Activated CD4-positive, alpha-beta T cell treated with anti-CD3 and anti-CD28 coated beads for 36 hours (primary cell): ENCODE results near the gene SCN4A. TPM values are rescaled to one million over a fixed set of nuclear protein-coding genes. Genes with fewer than 3 reads are reported as not detected.
A peak's percentile ranks its signal among the peaks of the same experiment; 100 is the strongest.

Experiments used
- ATAC-seq: fragments of 200-7000 bp; cut with Tn5 transposase; one replicate; pipeline ENCODE4 v1.10.0; 2021; ENCODE audit warnings: mild to moderate bottlenecking, moderate library complexity
- CTCF ChIA-PET: fragments of 350-600 bp; sonication (Branson Sonifier 250); formaldehyde crosslinking; loops from one replicate; lab custom pipeline; 2021; ENCODE audit warnings: antibody characterized with exemption; lab: Charles Lee
- POLR2A ChIA-PET: fragments of 350-600 bp; sonication (Branson Sonifier 250); formaldehyde crosslinking; loops from one replicate; lab custom pipeline; 2021; ENCODE audit warnings: antibody characterized with exemption, inconsistent platforms; lab: Charles Lee
- DNase-seq: peaks from one replicate; pipeline ENCODE4 v3.0.0-alpha.2; 2020
- H3K27ac Mint-ChIP-seq: one replicate; pipeline ENCODE4 v1.8.0; 2021; ENCODE audit warnings: mixed read lengths
- H3K27me3 Mint-ChIP-seq: one replicate; pipeline ENCODE4 v1.8.0; 2021; ENCODE audit warnings: mixed read lengths
- H3K36me3 Mint-ChIP-seq: one replicate; pipeline ENCODE4 v1.8.0; 2021; ENCODE audit warnings: low read depth, mixed read lengths
- H3K4me1 Mint-ChIP-seq: one replicate; pipeline ENCODE4 v1.8.0; 2021; ENCODE audit warnings: mixed read lengths
- H3K4me3 Mint-ChIP-seq: one replicate; pipeline ENCODE4 v1.8.0; 2021; ENCODE audit warnings: mild to moderate bottlenecking, moderate library complexity, mixed read lengths
- H3K9me3 Mint-ChIP-seq: one replicate; pipeline ENCODE4 v1.8.0; 2021; ENCODE audit warnings: low read depth, mixed read lengths
- intact Hi-C, 2 experiments: fragments of 100-400 bp; cut with DNase I in 1 of 2; cut with micrococcal nuclease in 1 of 2; formaldehyde crosslinking; loops; one replicate each; pipeline versions ENCODE4 v1.14.2 to v1.15.1; 2022 to 2024; cut with DNase I, micrococcal nuclease
- total RNA-seq, 2 experiments: library from RNA; stranded (reverse); gene quantifications; one replicate each; pipeline ENCODE4 v1.2.3, GENCODE V29; 2021

SCN4A gene
- total RNA-seq, 2 experiments from 2014 or later: 0.21 to 0.50 TPM

- Mint-ChIP-seq H3K4me3 (no peak overlapping the region), H3K4me1 (peaks cover 19% of the 10 kb centered on the region), H3K27ac (peak overlapping the region; percentile 20), H3K36me3 (no peaks in the 10 kb centered on the region), H3K27me3 (no peaks in the 10 kb centered on the region), H3K9me3 (no peaks in the 10 kb centered on the region)
- POLR2A ChIA-PET: no interaction called here
- peak; percentile 84 for ATAC-seq
- intact Hi-C loops: no loop called here
- CTCF ChIA-PET: interaction anchor here (1.1 kb wide), 1 partner anchor 24 kb away, joined by 3 read pairs; no protein-coding TSS in a partner anchor
- DNase-seq: peak; percentile 69
Measured at GRCh38 chr17:63966646-63967264, 6.0 kb downstream of the SCN4A start.

GRCh38 chr17:63963123-63963522 lies 9.6 kb downstream of the SCN4A start:
- no peak overlapping the region for H3K27ac Mint-ChIP-seq

GRCh38 chr17:63962298-63962744 lies 10.4 kb downstream of the SCN4A start:
- no peak overlapping the region for H3K27ac Mint-ChIP-seq
- H3K9me3 Mint-ChIP-seq: no peaks in the 10 kb centered on the region
- H3K36me3 Mint-ChIP-seq: no peaks in the 10 kb centered on the region
- no peak for ATAC-seq
- POLR2A ChIA-PET: interaction anchor here (1.3 kb wide), 1 partner anchor 58 kb away, joined by 3 read pairs; the partner anchor contains the start of gene ICAM2
- CTCF ChIA-PET: interaction anchor here (3.4 kb wide), 1 partner anchor 16 kb away, joined by 14 read pairs; no protein-coding TSS in a partner anchor
- no peaks in the 10 kb centered on the region for H3K27me3 Mint-ChIP-seq
- H3K4me1 Mint-ChIP-seq: peaks cover 15% of the 10 kb centered on the region
- no peak overlapping the region for H3K4me3 Mint-ChIP-seq
- intact Hi-C loops: no loop called here
- DNase-seq: no peak

More at GRCh38 chr17:63963123-63963522, 9.6 kb downstream of the SCN4A start:
- Mint-ChIP-seq H3K27me3 (no peaks in the 10 kb centered on the region), H3K9me3 (no peaks in the 10 kb centered on the region), H3K36me3 (no peaks in the 10 kb centered on the region), H3K4me3 (no peak overlapping the region), H3K4me1 (peaks cover 19% of the 10 kb centered on the region)
- CTCF ChIA-PET: interaction anchor here (1.0 to 3.4 kb wide), 3 partner anchors 14 to 44 kb away, joined by 3 to 14 read pairs (median 8); no protein-coding TSS in a partner anchor
- POLR2A ChIA-PET: no interaction called here
- DNase-seq: no peak
- intact Hi-C loops: no loop called here
- no peak for ATAC-seq

GRCh38 chr17:63961355-63962212 lies 11.1 kb downstream of the SCN4A start:
- H3K27me3 Mint-ChIP-seq: no peaks in the 10 kb centered on the region
- ChIA-PET POLR2A (interaction anchor here (0.6 to 1.3 kb wide), 2 partner anchors 32 to 59 kb away, joined by 3 to 4 read pairs; partner anchors contain the start of gene ICAM2), CTCF (interaction anchor here (0.6 to 3.4 kb wide), 2 partner anchors 15 to 64 kb away, joined by 3 to 14 read pairs; no protein-coding TSS in a partner anchor)
- no peak overlapping the region for H3K4me3 Mint-ChIP-seq
- no peaks in the 10 kb centered on the region for H3K36me3 Mint-ChIP-seq
- intact Hi-C loops: no loop called here
- ATAC-seq (peak; percentile 74), DNase-seq (peak; percentile 75)
- no peak overlapping the region for H3K27ac Mint-ChIP-seq
- H3K4me1 Mint-ChIP-seq: peaks cover 8% of the 10 kb centered on the region
- no peaks in the 10 kb centered on the region for H3K9me3 Mint-ChIP-seq

- no peak overlapping the region for H3K27ac Mint-ChIP-seq
- ChIA-PET POLR2A (no interaction called here), CTCF (interaction anchor here (1.0 kb wide), 1 partner anchor 13 kb away, joined by 4 read pairs; no protein-coding TSS in a partner anchor)
- peaks cover 8% of the 10 kb centered on the region for H3K4me1 Mint-ChIP-seq
- H3K4me3 Mint-ChIP-seq: no peak overlapping the region
- no peaks in the 10 kb centered on the region for H3K36me3 Mint-ChIP-seq
- intact Hi-C loops: no loop called here
- DNase-seq: no peak
- no peaks in the 10 kb centered on the region for H3K9me3 Mint-ChIP-seq
- no peaks in the 10 kb centered on the region for H3K27me3 Mint-ChIP-seq
- ATAC-seq: no peak
Measured at GRCh38 chr17:63960430-63960829, 12.3 kb downstream of the SCN4A start.

GRCh38 chr17:63960006-63960405 lies 12.7 kb downstream of the SCN4A start:
- CTCF ChIA-PET: interaction anchor here (1.0 kb wide), 1 partner anchor 13 kb away, joined by 4 read pairs; no protein-coding TSS in a partner anchor
- Mint-ChIP-seq H3K36me3 (no peaks in the 10 kb centered on the region), H3K9me3 (no peaks in the 10 kb centered on the region), H3K4me3 (no peak overlapping the region), H3K27ac (no peak overlapping the region), H3K4me1 (peaks cover 10% of the 10 kb centered on the region), H3K27me3 (no peaks in the 10 kb centered on the region)
- ATAC-seq: no peak
- DNase-seq: no peak
- intact Hi-C loops: no loop called here
- POLR2A ChIA-PET: no interaction called here

- Mint-ChIP-seq H3K27me3 (no peaks in the 10 kb centered on the region), H3K4me1 (peaks cover 20% of the 10 kb centered on the region), H3K4me3 (no peak overlapping the region), H3K9me3 (no peaks in the 10 kb centered on the region), H3K36me3 (no peaks in the 10 kb centered on the region), H3K27ac (no peak overlapping the region)
- POLR2A ChIA-PET: interaction anchor here (1.0 kb wide), 1 partner anchor 9 kb away, joined by 3 read pairs; no protein-coding TSS in a partner anchor
- ATAC-seq: peak; percentile 13
- DNase-seq: no peak
- intact Hi-C loops: no loop called here
- CTCF ChIA-PET: interaction anchor here (1.4 to 3.7 kb wide), 2 partner anchors 10 to 37 kb away, joined by 5 to 23 read pairs; no protein-coding TSS in a partner anchor
Measured at GRCh38 chr17:63956296-63956920, 16.3 kb downstream of the SCN4A start.

- H3K4me3 Mint-ChIP-seq: no peak overlapping the region
- ChIA-PET POLR2A (no interaction called here), CTCF (interaction anchor here (1.0 to 3.7 kb wide), 3 partner anchors 9 to 36 kb away, joined by 3 to 23 read pairs (median 5); no protein-coding TSS in a partner anchor)
- H3K36me3 Mint-ChIP-seq: no peaks in the 10 kb centered on the region
- H3K27me3 Mint-ChIP-seq: no peaks in the 10 kb centered on the region
- H3K4me1 Mint-ChIP-seq: peaks cover 19% of the 10 kb centered on the region
- H3K9me3 Mint-ChIP-seq: no peaks in the 10 kb centered on the region
- intact Hi-C loops: no loop called here
- no peak overlapping the region for H3K27ac Mint-ChIP-seq
- DNase-seq (no peak), ATAC-seq (no peak)
Measured at GRCh38 chr17:63955791-63956190, 16.9 kb downstream of the SCN4A start.

GRCh38 chr17:63955232-63955631 lies 17.5 kb downstream of the SCN4A start:
- Mint-ChIP-seq H3K36me3 (no peaks in the 10 kb centered on the region), H3K4me1 (peaks cover 19% of the 10 kb centered on the region), H3K27me3 (no peaks in the 10 kb centered on the region), H3K4me3 (no peak overlapping the region), H3K9me3 (no peaks in the 10 kb centered on the region), H3K27ac (peak overlapping the region; percentile 28)
- DNase-seq (no peak), ATAC-seq (no peak)
- ChIA-PET POLR2A (no interaction called here), CTCF (interaction anchor here (0.6 to 3.7 kb wide), 8 partner anchors 9 to 904 kb away, joined by 3 to 23 read pairs (median 4); no protein-coding TSS in a partner anchor)
- intact Hi-C loops: no loop called here

GRCh38 chr17:63954402-63955063 lies 18.2 kb downstream of the SCN4A start:
- intact Hi-C loops: loop anchor here in 1 of 2 experiments (5.0 kb wide), 1 partner anchor 38 kb away; no protein-coding TSS in a partner anchor
- POLR2A ChIA-PET: interaction anchor here (1.1 kb wide), 1 partner anchor 21 kb away, joined by 4 read pairs; no protein-coding TSS in a partner anchor
- Mint-ChIP-seq H3K4me1 (peaks cover 19% of the 10 kb centered on the region), H3K9me3 (no peaks in the 10 kb centered on the region), H3K4me3 (no peak overlapping the region), H3K27me3 (no peaks in the 10 kb centered on the region), H3K27ac (peak overlapping the region; percentile 71), H3K36me3 (no peaks in the 10 kb centered on the region)
- CTCF ChIA-PET: interaction anchor here (0.5 to 3.7 kb wide), 14 partner anchors 8 to 904 kb away, joined by 3 to 23 read pairs (median 3); partner anchors contain the start of gene GH1
- peak; percentile 78 for ATAC-seq
- DNase-seq: peak; percentile 66
